Stomach (tissue), 9 donors: Measurements from ENCODE around the gene PCP2. TPM values are rescaled to one million over a fixed set of nuclear protein-coding genes. Genes with fewer than 3 reads are reported as not detected.
A peak's percentile ranks its signal among the peaks of the same experiment; 100 is the strongest.

Experiments
- DNase-seq, 2 donors: peaks; one replicate each; pipeline versions ENCODE4 v3.0.0 to v3.0.0-alpha.2; 2013 to 2019
- H3K27ac ChIP-seq, 5 donors: fragments of 200-600 bp in 4 of 5; sonication (generic) in 4 of 5; one replicate each; pipeline ENCODE4 v1.5.1; 2013 to 2019; ENCODE audit warnings: mild to moderate bottlenecking in 1 of 5, moderate library complexity in 1 of 5
- H3K27me3 ChIP-seq, 3 donors: fragments of 200-600 bp; sonication (generic); one replicate each; pipeline ENCODE4 v1.5.1; 2017 to 2019; ENCODE audit warnings: mixed run types in 1 of 3
- H3K36me3 ChIP-seq, 4 donors: fragments of 200-600 bp; sonication (generic); 1 replicate in 3 of 4; 2 replicates in 1 of 4; pipeline ENCODE4 v1.5.1; 2016 to 2019
- H3K4me1 ChIP-seq, 4 donors: fragments of 200-600 bp; sonication (generic); one replicate each; pipeline ENCODE4 v1.5.1; 2016 to 2019
- H3K4me3 ChIP-seq, 4 donors: fragments of 200-600 bp; sonication (generic) in 3 of 4; one replicate each; pipeline ENCODE4 v1.5.1; 2016 to 2019; ENCODE audit warnings: mild to moderate bottlenecking in 1 of 4
- H3K9me3 ChIP-seq, 4 donors: fragments of 200-600 bp; sonication (generic); one replicate each; pipeline ENCODE4 v1.5.1; 2016 to 2019
- EP300 ChIP-seq: sonication (generic); formaldehyde crosslinking; IDR thresholded peaks from one replicate; pipeline ENCODE4 v1.6.1; 2017; ENCODE audit warnings: antibody characterized with exemption
- POLR2A ChIP-seq, 4 donors: fragments of 450-650 bp; IDR thresholded peaks; one replicate each; pipeline ENCODE4 v1.6.1; 2016; ENCODE audit warnings: antibody characterized with exemption in 4 of 4, control low read depth in 2 of 4, mild to moderate bottlenecking in 1 of 4, moderate library complexity in 1 of 4
- POLR2AphosphoS5 ChIP-seq, 3 donors: sonication (generic); formaldehyde crosslinking; IDR thresholded peaks; one replicate each; pipeline ENCODE4 v1.6.1; 2016; ENCODE audit warnings: antibody characterized with exemption in 3 of 3
- WGBS, 5 donors: extraction: QIAGEN DNeasy Blood & Tissue Kit in 3 of 5; methylation state at CpG; one replicate each; pipeline versions ENCODE4 v1.1.5 to v1.1.7; 2013 to 2018; 5-methylcytosine and 5-hydroxymethylcytosine counted together
- intact Hi-C: fragments of 100-400 bp; cut with DNase I; formaldehyde crosslinking; loops from one replicate; pipeline ENCODE4 v1.15.1; 2023; ENCODE audit warnings: low total_unique reads
- polyA plus RNA-seq, 3 donors: library from polyadenylated mRNA; stranded (reverse); fragments of 200-250 nt; gene quantifications; one replicate each; pipeline ENCODE4 v1.2.3, GENCODE V29; 2013
- small RNA-seq, 4 donors: library from RNA; depleted of rRNA; stranded (forward); fragments of <200 nt; gene quantifications; one replicate each; pipeline ENCODE3, GENCODE V24; 2016
- total RNA-seq, 5 donors: library from RNA; depleted of rRNA; stranded (reverse); fragments of >200 nt; gene quantifications; one replicate each; pipeline versions ENCODE4 v1.1.0 to v1.2.3, GENCODE V29; 2014 to 2016
- TF ChIP-seq, protein P1 (sequence below), 7 experiments: fragments of 450-650 bp in 4 of 7; fragments of 200-600 bp in 3 of 7; sonication (generic) in 3 of 7; IDR thresholded peaks; one replicate each; pipeline ENCODE4 v1.5.1; 2016 to 2019; ENCODE audit warnings: antibody characterized with exemption in 7 of 7, control low read depth in 2 of 7, mild to moderate bottlenecking in 1 of 7
- donor health status: healthy with polysubstance abuse.
- donor health status: Bipolar disorder and iron deficiency.
- donor health status: healthy.

Gene PCP2
- total and polyA plus RNA-seq, 8 donors: 2.7 to 9.3 (median 4.0) TPM; not detected in 4

DNA sequence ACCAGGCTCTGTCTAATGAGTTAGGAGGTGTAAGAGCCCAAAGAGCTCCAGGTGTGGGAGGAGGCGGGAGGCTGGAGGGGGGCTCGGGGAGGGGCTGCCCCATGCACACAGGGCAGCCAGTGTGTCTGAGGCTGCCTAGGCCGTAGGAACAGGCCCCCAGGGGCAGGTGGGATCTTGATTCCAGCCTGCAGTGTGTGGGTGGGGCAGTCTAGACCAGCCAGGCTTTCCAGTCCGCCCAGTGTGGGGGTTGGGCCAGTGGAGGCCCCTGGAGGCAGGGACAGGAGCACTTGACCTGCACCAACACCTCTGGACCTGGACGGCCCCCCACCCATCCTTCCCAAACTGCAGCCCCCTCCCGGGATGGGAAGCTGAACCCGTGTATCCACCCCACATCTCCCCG, 43.3 kb downstream of the PCP2 start:
- H3K4me3 ChIP-seq: no peak overlapping the region
- peak; percentile 62 to 84 for DNase-seq
- intact Hi-C loops: no loop called here
- no peak overlapping the region for H3K27ac ChIP-seq
- no peak for TF ChIP-seq EP300
- TF ChIP-seq POLR2A (IDR thresholded peaks at IDR 0.05): no peak
- no peak for TF ChIP-seq POLR2AphosphoS5 (IDR thresholded peaks at IDR 0.05)
- TF ChIP-seq, protein P1, sequence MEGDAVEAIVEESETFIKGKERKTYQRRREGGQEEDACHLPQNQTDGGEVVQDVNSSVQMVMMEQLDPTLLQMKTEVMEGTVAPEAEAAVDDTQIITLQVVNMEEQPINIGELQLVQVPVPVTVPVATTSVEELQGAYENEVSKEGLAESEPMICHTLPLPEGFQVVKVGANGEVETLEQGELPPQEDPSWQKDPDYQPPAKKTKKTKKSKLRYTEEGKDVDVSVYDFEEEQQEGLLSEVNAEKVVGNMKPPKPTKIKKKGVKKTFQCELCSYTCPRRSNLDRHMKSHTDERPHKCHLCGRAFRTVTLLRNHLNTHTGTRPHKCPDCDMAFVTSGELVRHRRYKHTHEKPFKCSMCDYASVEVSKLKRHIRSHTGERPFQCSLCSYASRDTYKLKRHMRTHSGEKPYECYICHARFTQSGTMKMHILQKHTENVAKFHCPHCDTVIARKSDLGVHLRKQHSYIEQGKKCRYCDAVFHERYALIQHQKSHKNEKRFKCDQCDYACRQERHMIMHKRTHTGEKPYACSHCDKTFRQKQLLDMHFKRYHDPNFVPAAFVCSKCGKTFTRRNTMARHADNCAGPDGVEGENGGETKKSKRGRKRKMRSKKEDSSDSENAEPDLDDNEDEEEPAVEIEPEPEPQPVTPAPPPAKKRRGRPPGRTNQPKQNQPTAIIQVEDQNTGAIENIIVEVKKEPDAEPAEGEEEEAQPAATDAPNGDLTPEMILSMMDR (IDR thresholded peaks at IDR 0.05): no peak
- H3K9me3 ChIP-seq: no peaks in the 10 kb centered on the region
- 28 to 49% (median 33%) methylated on average over 7 to 8 of the region's 8 CpGs for WGBS, 5 donors
- H3K36me3 ChIP-seq: no peaks in the 10 kb centered on the region
- peaks cover 0 to 57% (median 3%) of the 10 kb centered on the region in 3 donors for H3K27me3 ChIP-seq
- peaks cover 0 to 9% (median 6%) of the 10 kb centered on the region in 4 donors for H3K4me1 ChIP-seq

DNA sequence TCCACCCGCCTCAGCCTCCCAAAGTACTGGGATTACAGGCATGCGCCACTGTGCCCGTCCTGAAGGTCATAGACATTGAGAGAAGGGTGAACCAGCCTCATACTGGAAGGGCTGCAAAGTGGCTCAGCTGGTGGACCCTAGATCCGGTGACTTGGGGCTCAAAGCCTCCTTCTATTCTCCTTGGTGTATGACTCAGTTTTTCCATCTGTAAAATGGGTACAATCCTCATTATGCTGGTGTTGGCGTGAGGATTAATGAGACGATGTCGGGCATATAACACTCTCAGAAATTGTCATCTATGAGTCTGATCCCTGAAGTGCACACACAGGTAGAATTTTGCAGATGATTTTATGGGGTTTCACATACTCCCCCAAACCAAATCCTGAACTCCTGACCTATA, 43.7 kb downstream of the PCP2 start:
- DNase-seq: no peak
- no peaks in the 10 kb centered on the region for H3K36me3 ChIP-seq
- H3K9me3 ChIP-seq: no peaks in the 10 kb centered on the region
- intact Hi-C loops: no loop called here
- WGBS, 5 donors: 87 to 94% (median 89%) methylated on average over 7 of the region's 7 CpGs
- H3K27ac ChIP-seq: no peak overlapping the region
- TF ChIP-seq, protein P1 (IDR thresholded peaks at IDR 0.05): no peak
- no peak for TF ChIP-seq POLR2A (IDR thresholded peaks at IDR 0.05)
- no peak for TF ChIP-seq EP300
- no peak for TF ChIP-seq POLR2AphosphoS5 (IDR thresholded peaks at IDR 0.05)
- H3K4me3 ChIP-seq: no peak overlapping the region
- peaks cover 0 to 53% (median 3%) of the 10 kb centered on the region in 3 donors for H3K27me3 ChIP-seq
- peaks cover 0 to 9% (median 4%) of the 10 kb centered on the region in 4 donors for H3K4me1 ChIP-seq

- peaks cover 0 to 7% (median 0%) of the 10 kb centered on the region in 3 donors for H3K27me3 ChIP-seq
- no peaks in the 10 kb centered on the region for H3K4me1 ChIP-seq
- H3K9me3 ChIP-seq: no peaks in the 10 kb centered on the region
- H3K36me3 ChIP-seq: no peaks in the 10 kb centered on the region
- DNase-seq: peak in 1 of 2 donors; percentile 35
- H3K4me3 ChIP-seq: no peak overlapping the region
- 31 to 49% (median 40%) methylated on average over 11 of the region's 11 CpGs for WGBS, 5 donors
- intact Hi-C loops: no loop called here
- no peak for TF ChIP-seq POLR2AphosphoS5 (IDR thresholded peaks at IDR 0.05)
- TF ChIP-seq EP300: no peak
- TF ChIP-seq POLR2A (IDR thresholded peaks at IDR 0.05): no peak
- TF ChIP-seq, protein P1 (IDR thresholded peaks at IDR 0.05): no peak
- no peak overlapping the region for H3K27ac ChIP-seq
These were observed 51.1 kb downstream of the PCP2 start for GRCh38 chr19:7582446-7582845.

Small RNA genes within 50 kb of the gene (small RNA-seq; reads per million reads assigned to genes)
- 0 reads per million in 4 donors for gene MIR6792

Other genes with a start within 250 kb of the PCP2 start
- gene PEX11G, start 144.7 kb downstream of the PCP2 start, total RNA-seq: 1 to 10 TPM in 2 of 5 donors, not detected in 3; 3.9 to 5.2 TPM
- 1 to 10 TPM; 5.5 to 8.8 (median 5.8) TPM for gene PEX11G, start 144.7 kb downstream of the PCP2 start, polyA plus RNA-seq
- gene ZNF358, start 117.6 kb downstream of the PCP2 start, total RNA-seq: 100 to 1,000 TPM in 1 of 5 donors, 10 to 100 TPM in 3, 1 to 10 TPM in 1; 6.2 to 304 (median 84.0) TPM
- 10 to 100 TPM; 68.0 to 75.8 (median 72.4) TPM for gene ZNF358, start 117.6 kb downstream of the PCP2 start, polyA plus RNA-seq
- gene MCOLN1, start 111.1 kb downstream of the PCP2 start, total RNA-seq: 10 to 100 TPM in 3 of 5 donors, 1 to 10 TPM in 2; 5.1 to 56.6 (median 18.3) TPM
- 10 to 100 TPM; 13.3 to 25.5 (median 19.2) TPM for gene MCOLN1, start 111.1 kb downstream of the PCP2 start, polyA plus RNA-seq
- gene PNPLA6, start 98.0 kb downstream of the PCP2 start, total RNA-seq: 100 to 1,000 TPM in 2 of 5 donors, 10 to 100 TPM in 3; 15.2 to 357 (median 70.1) TPM
- gene PNPLA6, start 98.0 kb downstream of the PCP2 start, polyA plus RNA-seq: 10 to 100 TPM; 31.3 to 38.4 (median 38.0) TPM
- gene CAMSAP3, start 37.9 kb downstream of the PCP2 start, total RNA-seq: 100 to 1,000 TPM in 1 of 5 donors, 10 to 100 TPM in 3, 1 to 10 TPM in 1; 5.5 to 232 (median 43.8) TPM
- 10 to 100 TPM; 17.0 to 21.5 (median 21.1) TPM for gene CAMSAP3, start 37.9 kb downstream of the PCP2 start, polyA plus RNA-seq
- 100 to 1,000 TPM in 1 of 5 donors, 10 to 100 TPM in 4; 24.6 to 106 (median 40.7) TPM for gene XAB2, start 4.2 kb downstream of the PCP2 start, total RNA-seq
- 10 to 100 TPM; 43.2 to 57.5 (median 53.6) TPM for gene XAB2, start 4.2 kb downstream of the PCP2 start, polyA plus RNA-seq
- 10 to 100 TPM in 3 of 5 donors, 1 to 10 TPM in 1, under 1 TPM in 1; 0.89 to 33.2 (median 10.1) TPM for gene PET100, start 3.9 kb downstream of the PCP2 start, total RNA-seq
- gene PET100, start 3.9 kb downstream of the PCP2 start, polyA plus RNA-seq: 100 to 1,000 TPM; 115 to 197 (median 188) TPM
- 100 to 1,000 TPM in 4 of 5 donors, 10 to 100 TPM in 1; 46.6 to 734 (median 167) TPM for gene STXBP2, start 3.4 kb upstream of the PCP2 start, total RNA-seq
- gene STXBP2, start 3.4 kb upstream of the PCP2 start, polyA plus RNA-seq: 100 to 1,000 TPM in 2 of 3 donors, 10 to 100 TPM in 1; 90.1 to 145 (median 130) TPM
- 1 to 10 TPM in 1 of 5 donors, not detected in 4; 9.6 TPM for gene RETN, start 35.3 kb upstream of the PCP2 start, total RNA-seq
- gene RETN, start 35.3 kb upstream of the PCP2 start, polyA plus RNA-seq: 10 to 100 TPM in 1 of 3 donors, 1 to 10 TPM in 1, not detected in 1; 6.2 to 41.4 TPM
- gene MCEMP1, start 43.4 kb upstream of the PCP2 start, total RNA-seq: 1 to 10 TPM in 1 of 5 donors, under 1 TPM in 2, not detected in 2; 0.37 to 7.0 (median 0.43) TPM
- gene MCEMP1, start 43.4 kb upstream of the PCP2 start, polyA plus RNA-seq: 1 to 10 TPM in 2 of 3 donors, under 1 TPM in 1; 0.65 to 9.1 (median 1.2) TPM
- 10 to 100 TPM in 3 of 5 donors, 1 to 10 TPM in 2; 4.5 to 20.6 (median 15.1) TPM for gene TRAPPC5, start 47.1 kb upstream of the PCP2 start, total RNA-seq
- gene TRAPPC5, start 47.1 kb upstream of the PCP2 start, polyA plus RNA-seq: 100 to 1,000 TPM; 108 to 203 (median 134) TPM
- gene FCER2, start 68.4 kb upstream of the PCP2 start, total RNA-seq: 1 to 10 TPM in 1 of 5 donors, not detected in 4; 1.5 TPM
- gene FCER2, start 68.4 kb upstream of the PCP2 start, polyA plus RNA-seq: under 1 TPM in 1 of 3 donors, not detected in 2; 0.48 TPM
- gene CLEC4G, start 98.4 kb upstream of the PCP2 start, total RNA-seq: 1 to 10 TPM in 1 of 5 donors, under 1 TPM in 1, not detected in 3; 0.37 to 1.0 TPM
- 1 to 10 TPM in 1 of 3 donors, under 1 TPM in 1, not detected in 1; 0.25 to 1.2 TPM for gene CLEC4G, start 98.4 kb upstream of the PCP2 start, polyA plus RNA-seq
- gene CD209, start 113.8 kb upstream of the PCP2 start, total RNA-seq: 10 to 100 TPM in 2 of 5 donors, 1 to 10 TPM in 3; 1.8 to 51.9 (median 7.1) TPM
- gene CD209, start 113.8 kb upstream of the PCP2 start, polyA plus RNA-seq: 1 to 10 TPM in 2 of 3 donors, under 1 TPM in 1; 0.38 to 3.4 (median 2.0) TPM
- gene CLEC4M, start 129.5 kb upstream of the PCP2 start, total RNA-seq: 1 to 10 TPM in 1 of 5 donors, not detected in 4; 1.8 TPM
- gene CLEC4M, start 129.5 kb upstream of the PCP2 start, polyA plus RNA-seq: not detected
- 10 to 100 TPM in 2 of 5 donors, 1 to 10 TPM in 3; 4.9 to 31.6 (median 9.3) TPM for gene EVI5L, start 196.5 kb upstream of the PCP2 start, total RNA-seq
- 1 to 10 TPM; 5.1 to 8.2 (median 7.8) TPM for gene EVI5L, start 196.5 kb upstream of the PCP2 start, polyA plus RNA-seq
- gene PRR36, start 240.7 kb upstream of the PCP2 start, total RNA-seq: under 1 TPM in 1 of 5 donors, not detected in 4; 0.18 TPM
- under 1 TPM; 0.45 to 0.61 (median 0.50) TPM for gene PRR36, start 240.7 kb upstream of the PCP2 start, polyA plus RNA-seq